ENCODE results near the gene ACKR2. TPM values are rescaled to one million over a fixed set of nuclear protein-coding genes. Genes with fewer than 3 reads are reported as not detected.

ACKR2 gene
- total RNA-seq, 4 donors from 2014 or later: 5.6 to 15.3 (median 10.7) TPM

GRCh38 chr3:42887084-42887483 is 77.8 kb downstream of the ACKR2 start:
- Histone ChIP-seq H3K4me3 (replicated peaks in 1 of 3) (no peak overlapping the region), H3K4me1 (no peaks in the 10 kb centered on the region), H3K27ac (no peak overlapping the region), H3K27me3 (no peaks in the 10 kb centered on the region), H3K36me3 (no peaks in the 10 kb centered on the region), H3K9me3 (no peaks in the 10 kb centered on the region)
- 83 to 85% methylated on average over 3 of the region's 3 CpGs for WGBS, 2 donors
- TF ChIP-seq, protein P1, sequence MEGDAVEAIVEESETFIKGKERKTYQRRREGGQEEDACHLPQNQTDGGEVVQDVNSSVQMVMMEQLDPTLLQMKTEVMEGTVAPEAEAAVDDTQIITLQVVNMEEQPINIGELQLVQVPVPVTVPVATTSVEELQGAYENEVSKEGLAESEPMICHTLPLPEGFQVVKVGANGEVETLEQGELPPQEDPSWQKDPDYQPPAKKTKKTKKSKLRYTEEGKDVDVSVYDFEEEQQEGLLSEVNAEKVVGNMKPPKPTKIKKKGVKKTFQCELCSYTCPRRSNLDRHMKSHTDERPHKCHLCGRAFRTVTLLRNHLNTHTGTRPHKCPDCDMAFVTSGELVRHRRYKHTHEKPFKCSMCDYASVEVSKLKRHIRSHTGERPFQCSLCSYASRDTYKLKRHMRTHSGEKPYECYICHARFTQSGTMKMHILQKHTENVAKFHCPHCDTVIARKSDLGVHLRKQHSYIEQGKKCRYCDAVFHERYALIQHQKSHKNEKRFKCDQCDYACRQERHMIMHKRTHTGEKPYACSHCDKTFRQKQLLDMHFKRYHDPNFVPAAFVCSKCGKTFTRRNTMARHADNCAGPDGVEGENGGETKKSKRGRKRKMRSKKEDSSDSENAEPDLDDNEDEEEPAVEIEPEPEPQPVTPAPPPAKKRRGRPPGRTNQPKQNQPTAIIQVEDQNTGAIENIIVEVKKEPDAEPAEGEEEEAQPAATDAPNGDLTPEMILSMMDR (IDR thresholded peaks at IDR 0.05): no peak
- no peak for TF ChIP-seq POLR2A (IDR thresholded peaks at IDR 0.05)
- DNase-seq: no peak
- intact Hi-C loops (cut with DNase I): no loop called here

DNA sequence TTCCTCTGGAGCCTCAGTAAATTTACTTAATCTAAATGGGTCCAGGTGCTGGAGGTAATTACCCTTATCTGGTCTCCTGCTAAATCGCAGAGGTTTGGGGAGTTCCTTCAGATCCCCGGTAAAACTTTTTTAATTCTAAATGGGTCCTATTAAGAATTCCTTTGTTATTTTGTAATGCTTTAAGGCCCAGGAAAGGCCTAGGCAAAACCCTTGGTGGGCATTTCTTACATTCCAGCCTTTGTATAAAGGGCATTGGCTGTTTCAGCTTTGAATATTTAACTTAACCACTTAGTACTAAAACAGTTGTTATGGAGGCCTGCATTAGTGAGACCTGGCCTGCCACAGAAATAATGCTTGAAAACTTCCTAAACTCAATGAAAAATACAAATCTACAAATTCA is 81.8 kb downstream of the ACKR2 start:
- H3K4me3 ChIP-seq (replicated peaks in 1 of 3): no peak overlapping the region
- no peaks in the 10 kb centered on the region for H3K27me3 ChIP-seq
- DNase-seq: no peak
- TF ChIP-seq, protein P1 (IDR thresholded peaks at IDR 0.05): no peak
- no peak for TF ChIP-seq POLR2A (IDR thresholded peaks at IDR 0.05)
- intact Hi-C loops (cut with DNase I): no loop called here
- H3K9me3 ChIP-seq: no peaks in the 10 kb centered on the region
- no peaks in the 10 kb centered on the region for H3K36me3 ChIP-seq
- H3K4me1 ChIP-seq: no peaks in the 10 kb centered on the region
- no peak overlapping the region for H3K27ac ChIP-seq
- WGBS, 2 donors: 63 to 70% methylated on average over 2 of the region's 2 CpGs

DNA sequence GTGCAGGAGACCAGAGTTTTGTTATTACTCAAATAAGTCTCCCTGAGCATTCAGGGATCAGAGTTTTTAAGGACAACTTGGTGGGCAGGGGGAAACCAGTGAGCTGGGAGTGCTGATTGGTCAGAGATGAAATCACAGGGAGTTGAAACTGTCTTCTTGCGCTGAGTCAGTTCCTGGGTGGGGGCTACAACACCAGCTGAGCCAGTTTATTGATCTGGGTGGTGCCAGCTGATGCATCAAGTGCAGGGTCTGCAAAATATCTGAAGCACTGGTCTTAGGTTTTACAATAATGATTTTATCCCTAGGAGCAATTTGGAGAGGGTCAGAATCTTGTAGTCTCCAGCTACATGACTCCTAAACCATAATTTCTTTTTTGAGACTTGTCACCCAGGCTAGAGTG is 82.9 kb downstream of the ACKR2 start:
- no peak for DNase-seq
- H3K4me3 ChIP-seq (replicated peaks in 1 of 3): no peak overlapping the region
- H3K36me3 ChIP-seq: no peaks in the 10 kb centered on the region
- TF ChIP-seq, protein P1 (IDR thresholded peaks at IDR 0.05): no peak
- no peak for TF ChIP-seq POLR2A (IDR thresholded peaks at IDR 0.05)
- H3K4me1 ChIP-seq: no peaks in the 10 kb centered on the region
- no peaks in the 10 kb centered on the region for H3K27me3 ChIP-seq
- H3K27ac ChIP-seq: no peak overlapping the region
- no peaks in the 10 kb centered on the region for H3K9me3 ChIP-seq
- intact Hi-C loops (cut with DNase I): no loop called here
- 92 to 100% methylated on average over 1 of the region's 1 CpG for WGBS, 2 donors

- 73 to 90% methylated on average over 1 of the region's 1 CpG for WGBS, 2 donors
- no peak for DNase-seq
- TF ChIP-seq, protein P1 (IDR thresholded peaks at IDR 0.05): no peak
- no peak for TF ChIP-seq POLR2A (IDR thresholded peaks at IDR 0.05)
- no peaks in the 10 kb centered on the region for H3K27me3 ChIP-seq
- H3K27ac ChIP-seq: no peak overlapping the region
- intact Hi-C loops (cut with DNase I): no loop called here
- H3K36me3 ChIP-seq: no peaks in the 10 kb centered on the region
- no peak overlapping the region for H3K4me3 ChIP-seq (replicated peaks in 1 of 3)
- no peaks in the 10 kb centered on the region for H3K4me1 ChIP-seq
- H3K9me3 ChIP-seq: no peaks in the 10 kb centered on the region
Observed at GRCh38 chr3:42892807-42893206, 83.6 kb downstream of the ACKR2 start.

DNA sequence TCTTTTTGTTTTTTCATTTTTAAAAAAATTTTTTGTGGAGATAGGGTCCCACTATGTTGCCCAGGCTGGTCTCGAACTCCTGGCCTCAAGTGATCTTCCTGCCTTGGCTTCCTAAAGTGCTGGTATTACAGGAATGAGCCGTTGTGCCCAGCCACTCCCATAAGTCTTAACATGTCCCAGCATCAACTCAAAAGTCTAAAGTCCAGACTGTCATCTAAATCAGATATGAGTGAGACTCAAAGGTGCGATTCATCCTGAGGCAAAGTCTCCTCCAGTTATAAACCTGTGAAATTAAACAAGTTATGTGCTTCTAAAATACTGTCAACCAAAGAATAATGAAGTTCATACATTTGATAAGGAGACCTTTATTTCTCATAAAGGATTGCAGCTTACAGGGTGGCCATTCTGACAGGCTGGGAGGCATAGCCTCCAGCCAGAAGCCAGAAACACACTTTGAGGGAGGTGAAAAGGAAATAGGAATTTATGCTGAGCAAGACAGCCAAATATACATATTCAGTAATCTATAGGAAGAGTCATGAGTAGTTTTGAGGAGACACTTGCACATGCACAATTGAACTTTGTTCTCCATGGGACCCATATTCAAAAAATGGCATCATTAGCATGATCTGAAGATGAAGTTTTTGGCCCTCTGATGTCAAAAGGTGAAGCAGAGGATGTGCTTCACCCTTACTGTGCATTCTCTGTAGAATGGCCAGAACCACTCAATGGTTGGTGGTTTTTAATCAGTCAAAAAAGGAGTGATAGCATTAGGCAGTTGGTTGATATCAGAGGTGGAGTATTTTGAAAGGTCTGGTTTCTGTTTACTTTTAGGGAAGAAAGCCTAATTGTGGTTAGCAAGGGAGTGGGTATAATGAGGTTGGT is 85.7 kb downstream of the ACKR2 start:
- Histone ChIP-seq H3K9me3 (no peaks in the 10 kb centered on the region), H3K27ac (no peak overlapping the region), H3K4me1 (no peaks in the 10 kb centered on the region), H3K4me3 (replicated peaks in 1 of 3) (no peak overlapping the region), H3K36me3 (no peaks in the 10 kb centered on the region), H3K27me3 (no peaks in the 10 kb centered on the region)
- WGBS, 2 donors: 81 to 84% methylated on average over 3 of the region's 3 CpGs
- TF ChIP-seq POLR2A (IDR thresholded peaks at IDR 0.05): no peak
- TF ChIP-seq, protein P1 (IDR thresholded peaks at IDR 0.05): no peak
- DNase-seq: no peak
- intact Hi-C loops (cut with DNase I): no loop called here

All from thyroid gland (tissue), 4 donors.